OCI-LY3 (cell line): ENCODE measurements around the gene HIRIP3.
A peak's percentile ranks its signal among the peaks of the same experiment; 100 is the strongest.

Source experiments
- H2AFZ ChIP-seq: fragments of 200-600, 300-600 bp; shearing (Covaris generic); 2 replicates; pipeline ENCODE4 v1.6.0; 2014; ENCODE audit warnings: antibody characterized with exemption, low read depth, low read length
- H3K27ac ChIP-seq: fragments of 200-600, 300-600 bp; sonication (generic); 2 replicates; pipeline ENCODE4 v1.5.1; 2014; ENCODE audit warnings: mild to moderate bottlenecking, low read length, moderate library complexity, mixed read lengths
- H3K27me3 ChIP-seq: fragments of 200-600, 300-600 bp; sonication (generic); 2 replicates; pipeline ENCODE4 v1.6.1; 2014; ENCODE audit warnings: low read depth, low read length, mixed read lengths
- H3K36me3 ChIP-seq: fragments of 200-600, 300-600 bp; sonication (generic); replicated peaks from 2 replicates; pipeline ENCODE3; 2014; ENCODE audit warnings: low read depth, low read length, mixed read lengths
- H3K4me1 ChIP-seq: fragments of 300-600, 200-600 bp; sonication (generic); 2 replicates; pipeline ENCODE4 v1.6.1; 2014; ENCODE audit warnings: low read length, mixed read lengths
- H3K4me2 ChIP-seq: fragments of 200-600, 300-600 bp; sonication (generic); 2 replicates; pipeline ENCODE4 v1.6.1; 2014; ENCODE audit warnings: low read length, mixed read lengths
- H3K4me3 ChIP-seq: fragments of 300-600, 200-600 bp; sonication (generic); 2 replicates; pipeline ENCODE4 v1.5.1; 2014; ENCODE audit warnings: antibody characterized with exemption, mild to moderate bottlenecking, low read length, moderate library complexity
- H3K79me2 ChIP-seq: fragments of 300-600, 200-600 bp; shearing (Covaris generic); 2 replicates; pipeline ENCODE4 v1.6.1; 2014; ENCODE audit warnings: mild to moderate bottlenecking, low read length, mixed read lengths
- H3K9ac ChIP-seq: fragments of 300-600, 200-600 bp; shearing (Covaris generic); 2 replicates; pipeline ENCODE4 v1.6.0; 2014; ENCODE audit warnings: mild to moderate bottlenecking, low read length, moderate library complexity
- H3K9me3 ChIP-seq: fragments of 200-600, 300-600 bp; shearing (Covaris generic); 2 replicates; pipeline ENCODE4 v1.6.1; 2014; ENCODE audit warnings: low read length, mixed read lengths; ENCODE audit not compliant: insufficient read depth
- H4K20me1 ChIP-seq: fragments of 200-600, 300-600 bp; sonication (generic); 2 replicates; pipeline ENCODE4 v1.6.1; 2016; ENCODE audit warnings: low read length, mixed read lengths; ENCODE audit not compliant: insufficient read depth
- CTCF ChIP-seq: fragments of 200-600, 300-600 bp; sonication (generic); IDR thresholded peaks from 2 replicates; pipeline ENCODE4 v1.5.1; 2014; ENCODE audit warnings: antibody characterized with exemption, low read length, low read depth
- EZH2phosphoT487 ChIP-seq: fragments of 200-600 bp; shearing (Covaris generic); IDR thresholded peaks from 2 replicates; pipeline ENCODE4 v1.6.1; 2018; ENCODE audit warnings: antibody characterized with exemption, mixed run types, low read depth

Gene HIRIP3

DNA sequence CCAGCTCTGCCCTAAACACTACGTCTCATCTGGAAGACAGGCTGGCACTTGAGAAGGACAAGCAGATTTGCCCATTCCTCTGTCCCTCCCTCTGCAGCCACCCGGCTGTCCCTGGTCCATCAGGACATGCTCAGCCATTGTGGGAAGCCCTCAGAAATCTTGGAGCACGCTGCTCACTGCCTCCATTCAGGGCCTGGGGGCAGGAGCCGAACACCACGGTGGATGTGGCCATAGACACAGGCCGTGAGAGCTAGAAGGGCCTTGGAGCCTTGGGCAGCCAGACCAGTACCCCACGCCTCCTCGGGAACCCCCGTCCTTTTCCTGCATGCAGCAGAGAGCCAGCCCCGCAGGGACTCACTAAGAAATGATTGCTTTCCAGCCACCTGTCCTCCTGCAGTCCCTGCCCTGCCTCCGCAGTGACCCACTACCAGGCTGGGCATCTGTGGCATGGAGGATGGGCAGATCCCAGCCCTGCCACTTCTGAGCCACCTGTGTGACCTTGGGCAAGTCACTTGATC, 12.0 kb upstream of the HIRIP3 start:
- H2AFZ ChIP-seq, result no peak overlapping the region
- H3K9me3 ChIP-seq, result no peaks in the 10 kb centered on the region
- H3K36me3 ChIP-seq, result peaks cover 3% of the 10 kb centered on the region
- H3K9ac ChIP-seq, result no peak overlapping the region
- no peaks in the 10 kb centered on the region for H3K27me3 ChIP-seq
- TF ChIP-seq EZH2phosphoT487 (no peak), CTCF (no peak)
- no peaks in the 10 kb centered on the region for H4K20me1 ChIP-seq
- no peak overlapping the region for H3K27ac ChIP-seq
- no peaks in the 10 kb centered on the region for H3K79me2 ChIP-seq
- no peak overlapping the region for H3K4me3 ChIP-seq
- no peak overlapping the region for H3K4me2 ChIP-seq
- H3K4me1 ChIP-seq, result peaks cover 14% of the 10 kb centered on the region; the same call in 1 of the 2 replicates

DNA sequence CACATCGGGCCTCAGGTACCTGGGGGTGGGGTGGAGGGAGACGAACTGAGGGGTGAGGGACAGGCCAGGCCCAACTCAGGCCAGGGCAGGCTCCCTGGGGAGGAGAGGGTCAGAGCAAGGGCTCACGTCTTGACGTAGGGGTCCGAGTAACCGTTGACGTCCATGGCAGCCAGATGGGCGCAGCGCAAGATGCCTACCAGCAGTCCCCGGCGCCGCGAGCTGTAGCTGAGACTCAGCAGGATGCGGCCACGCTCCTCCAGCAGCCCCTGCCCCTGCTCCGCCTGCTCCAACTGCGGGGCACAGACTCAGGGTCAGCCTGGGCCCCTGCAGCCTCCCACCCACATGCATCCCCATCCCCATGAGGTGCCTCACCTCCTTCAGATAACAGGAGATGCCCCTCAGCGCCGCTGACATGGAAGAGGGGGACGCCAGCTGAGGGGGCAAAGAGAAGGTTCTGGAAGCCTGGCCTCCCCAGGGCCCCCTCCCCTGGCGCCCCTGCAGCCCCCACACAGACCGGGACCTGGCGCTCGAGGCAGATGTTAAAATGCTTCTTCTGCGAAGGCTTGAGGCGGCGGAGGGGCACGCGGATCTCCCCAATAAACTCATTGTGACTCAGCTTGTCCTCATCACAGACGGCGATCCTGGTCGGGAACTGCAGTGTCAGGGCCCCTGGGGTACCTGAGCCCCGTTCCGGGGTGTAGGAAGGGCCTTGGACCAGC, 11.4 kb upstream of the HIRIP3 start:
- no peaks in the 10 kb centered on the region for H3K9me3 ChIP-seq
- TF ChIP-seq CTCF (no peak), EZH2phosphoT487 (no peak)
- H3K79me2 ChIP-seq, result no peaks in the 10 kb centered on the region
- no peaks in the 10 kb centered on the region for H4K20me1 ChIP-seq
- no peaks in the 10 kb centered on the region for H3K27me3 ChIP-seq
- peaks cover 3% of the 10 kb centered on the region for H3K36me3 ChIP-seq
- H2AFZ ChIP-seq, result no peak overlapping the region
- no peak overlapping the region for H3K4me2 ChIP-seq
- H3K9ac ChIP-seq, result no peak overlapping the region
- H3K4me1 ChIP-seq, result peaks cover 8% of the 10 kb centered on the region; the same call in 1 of the 2 replicates
- H3K27ac ChIP-seq, result no peak overlapping the region
- H3K4me3 ChIP-seq, result no peak overlapping the region

DNA sequence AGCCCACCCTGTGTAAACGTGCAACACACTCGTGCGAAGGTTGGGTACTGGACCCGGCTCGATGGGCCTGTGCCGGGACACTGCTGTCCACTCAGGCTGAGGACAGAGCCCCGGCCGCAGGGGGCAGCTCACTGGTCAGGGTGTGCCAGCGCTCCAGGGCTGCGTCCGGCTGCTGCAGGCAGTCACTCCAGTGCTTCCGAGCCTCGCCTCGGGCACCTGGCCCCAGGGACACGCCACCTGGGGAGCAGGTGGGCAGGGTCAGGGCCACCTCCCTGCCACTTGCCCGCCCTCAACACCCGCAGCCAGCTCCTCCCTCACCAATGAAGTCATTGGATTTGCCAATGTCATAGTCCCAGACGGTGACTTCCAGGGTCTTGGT, 10.7 kb upstream of the HIRIP3 start:
- Histone ChIP-seq H4K20me1 (no peaks in the 10 kb centered on the region), H2AFZ (no peak overlapping the region), H3K36me3 (peaks cover 3% of the 10 kb centered on the region), H3K4me1 (peaks cover 4% of the 10 kb centered on the region; the same call in 1 of the 2 replicates), H3K9ac (no peak overlapping the region), H3K27ac (no peak overlapping the region), H3K4me3 (no peak overlapping the region), H3K4me2 (no peak overlapping the region), H3K9me3 (no peaks in the 10 kb centered on the region), H3K27me3 (no peaks in the 10 kb centered on the region), H3K79me2 (no peaks in the 10 kb centered on the region)
- no peak for TF ChIP-seq EZH2phosphoT487
- no peak for TF ChIP-seq CTCF

DNA sequence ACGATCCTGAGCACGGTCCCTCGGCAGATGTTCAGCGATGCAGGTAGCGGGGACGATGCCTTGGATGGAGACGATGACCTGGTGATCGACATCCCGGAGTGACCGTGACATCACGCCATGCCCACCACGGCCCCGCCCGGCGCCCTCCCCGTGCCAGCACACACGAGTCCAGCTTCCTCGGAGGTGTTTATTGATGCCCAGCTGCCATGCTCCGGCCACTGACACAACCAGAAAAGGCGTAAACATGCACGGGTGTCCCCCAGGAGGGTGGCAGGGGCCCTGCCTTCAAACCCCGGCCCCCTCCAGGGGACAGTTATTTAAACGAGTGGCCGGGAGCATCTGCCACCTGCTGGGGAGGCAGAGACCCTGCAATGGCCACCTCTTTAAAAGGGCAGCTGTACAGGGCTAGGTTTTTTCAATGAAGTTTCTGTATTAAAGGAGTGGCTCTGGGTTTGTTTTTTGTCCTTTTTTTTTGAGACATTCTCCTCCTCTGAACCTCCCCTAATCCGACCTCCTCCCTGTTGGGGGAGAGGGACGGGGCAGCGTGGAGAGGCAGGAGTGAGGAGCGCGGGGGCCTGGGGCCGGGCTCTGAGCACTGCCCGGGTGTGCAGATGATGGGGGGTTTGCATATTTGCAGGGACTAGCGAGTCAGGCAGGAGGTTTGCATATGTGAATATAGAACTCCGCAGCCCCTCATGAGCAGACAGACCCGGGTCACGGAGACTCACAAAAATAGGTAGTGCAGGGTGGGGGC, 10.1 kb upstream of the HIRIP3 start:
- no peak overlapping the region for H3K27ac ChIP-seq
- no peak overlapping the region for H3K4me3 ChIP-seq
- no peaks in the 10 kb centered on the region for H3K27me3 ChIP-seq
- H3K9me3 ChIP-seq, result no peaks in the 10 kb centered on the region
- H3K4me2 ChIP-seq, result no peak overlapping the region
- peaks cover 3% of the 10 kb centered on the region for H3K36me3 ChIP-seq
- TF ChIP-seq CTCF (peak; percentile 79), EZH2phosphoT487 (no peak)
- no peak overlapping the region for H3K9ac ChIP-seq
- no peaks in the 10 kb centered on the region for H4K20me1 ChIP-seq
- H2AFZ ChIP-seq, result no peak overlapping the region
- no peaks in the 10 kb centered on the region for H3K79me2 ChIP-seq
- peaks cover 4% of the 10 kb centered on the region; the same call in 1 of the 2 replicates for H3K4me1 ChIP-seq
